ENCODE data around the gene UTY.

UTY gene

GRCh38 chrY:13443146-13443545 lies 36.7 kb downstream of the UTY start (continued):
- TF ChIP-seq ZNF518A (tag by site-specific recombination; conservative IDR thresholded peaks at IDR 0.05; ENCODE audit: low read depth) (no peak), GLI2 (tag by site-specific recombination; IDR thresholded peaks at IDR 0.05; ENCODE audit: borderline replicate concordance, low read depth) (no peak), TCF7L2 (IDR thresholded peaks at IDR 0.05; ENCODE audit: borderline replicate concordance, low read depth, low read length) (no peak), EGR2 (tag by site-specific recombination; IDR thresholded peaks at IDR 0.05; ENCODE audit: low read depth) (no peak)

- CTCF ChIA-PET = no interaction called here
- Histone ChIP-seq H3K9me3 (ENCODE audit: control insufficient read depth, insufficient read depth, low read depth, low read length) (no peaks in the 10 kb centered on the region), H3K4me3 (ENCODE audit: low read depth, low read length) (no peak overlapping the region), H3K4me1 (ENCODE audit: control insufficient read depth, insufficient read depth, low read length) (no peaks in the 10 kb centered on the region), H3K36me3 (ENCODE audit: control insufficient read depth in 2 of 2, insufficient read depth in 1 of 2, low read length in 2 of 2) (no peaks in the 10 kb centered on the region), H3K27ac (ENCODE audit: extremely low read depth, low read depth, low read length) (no peak overlapping the region)
- POLR2A ChIA-PET = no interaction called here
- no peak for TF ChIP-seq KLF7 (tag by site-specific recombination; IDR thresholded peaks at IDR 0.05; ENCODE audit: borderline replicate concordance)
These were observed 39.0 kb downstream of the UTY start for GRCh38 chrY:13440811-13441210.

- Histone ChIP-seq H3K27ac (ENCODE audit: extremely low read depth, low read depth, low read length) (no peak overlapping the region), H3K4me1 (ENCODE audit: control insufficient read depth, insufficient read depth, low read length) (no peaks in the 10 kb centered on the region), H3K36me3 (ENCODE audit: control insufficient read depth in 2 of 2, insufficient read depth in 1 of 2, low read length in 2 of 2) (no peaks in the 10 kb centered on the region), H3K9me3 (ENCODE audit: control insufficient read depth, insufficient read depth, low read depth, low read length) (no peaks in the 10 kb centered on the region), H3K4me3 (ENCODE audit: low read depth, low read length) (no peak overlapping the region)
- ChIA-PET POLR2A (no interaction called here), CTCF (no interaction called here)
- TF ChIP-seq ZNF19 (tag by site-specific recombination; IDR thresholded peaks at IDR 0.05; ENCODE audit: low read depth) = no peak
- no peak for TF ChIP-seq ZNF133 (tag by site-specific recombination; IDR thresholded peaks at IDR 0.05)
- no peak for TF ChIP-seq ZNF777 (tag by site-specific recombination; IDR thresholded peaks at IDR 0.05; ENCODE audit: borderline replicate concordance)
- TF ChIP-seq, protein P1, sequence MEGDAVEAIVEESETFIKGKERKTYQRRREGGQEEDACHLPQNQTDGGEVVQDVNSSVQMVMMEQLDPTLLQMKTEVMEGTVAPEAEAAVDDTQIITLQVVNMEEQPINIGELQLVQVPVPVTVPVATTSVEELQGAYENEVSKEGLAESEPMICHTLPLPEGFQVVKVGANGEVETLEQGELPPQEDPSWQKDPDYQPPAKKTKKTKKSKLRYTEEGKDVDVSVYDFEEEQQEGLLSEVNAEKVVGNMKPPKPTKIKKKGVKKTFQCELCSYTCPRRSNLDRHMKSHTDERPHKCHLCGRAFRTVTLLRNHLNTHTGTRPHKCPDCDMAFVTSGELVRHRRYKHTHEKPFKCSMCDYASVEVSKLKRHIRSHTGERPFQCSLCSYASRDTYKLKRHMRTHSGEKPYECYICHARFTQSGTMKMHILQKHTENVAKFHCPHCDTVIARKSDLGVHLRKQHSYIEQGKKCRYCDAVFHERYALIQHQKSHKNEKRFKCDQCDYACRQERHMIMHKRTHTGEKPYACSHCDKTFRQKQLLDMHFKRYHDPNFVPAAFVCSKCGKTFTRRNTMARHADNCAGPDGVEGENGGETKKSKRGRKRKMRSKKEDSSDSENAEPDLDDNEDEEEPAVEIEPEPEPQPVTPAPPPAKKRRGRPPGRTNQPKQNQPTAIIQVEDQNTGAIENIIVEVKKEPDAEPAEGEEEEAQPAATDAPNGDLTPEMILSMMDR (tag by site-specific recombination; IDR thresholded peaks at IDR 0.05) = no peak
- no peak for TF ChIP-seq GLIS2 (tag by site-specific recombination; IDR thresholded peaks at IDR 0.05)
- TF ChIP-seq, protein P2, sequence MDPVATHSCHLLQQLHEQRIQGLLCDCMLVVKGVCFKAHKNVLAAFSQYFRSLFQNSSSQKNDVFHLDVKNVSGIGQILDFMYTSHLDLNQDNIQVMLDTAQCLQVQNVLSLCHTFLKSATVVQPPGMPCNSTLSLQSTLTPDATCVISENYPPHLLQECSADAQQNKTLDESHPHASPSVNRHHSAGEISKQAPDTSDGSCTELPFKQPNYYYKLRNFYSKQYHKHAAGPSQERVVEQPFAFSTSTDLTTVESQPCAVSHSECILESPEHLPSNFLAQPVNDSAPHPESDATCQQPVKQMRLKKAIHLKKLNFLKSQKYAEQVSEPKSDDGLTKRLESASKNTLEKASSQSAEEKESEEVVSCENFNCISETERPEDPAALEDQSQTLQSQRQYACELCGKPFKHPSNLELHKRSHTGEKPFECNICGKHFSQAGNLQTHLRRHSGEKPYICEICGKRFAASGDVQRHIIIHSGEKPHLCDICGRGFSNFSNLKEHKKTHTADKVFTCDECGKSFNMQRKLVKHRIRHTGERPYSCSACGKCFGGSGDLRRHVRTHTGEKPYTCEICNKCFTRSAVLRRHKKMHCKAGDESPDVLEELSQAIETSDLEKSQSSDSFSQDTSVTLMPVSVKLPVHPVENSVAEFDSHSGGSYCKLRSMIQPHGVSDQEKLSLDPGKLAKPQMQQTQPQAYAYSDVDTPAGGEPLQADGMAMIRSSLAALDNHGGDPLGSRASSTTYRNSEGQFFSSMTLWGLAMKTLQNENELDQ (tag by site-specific recombination; IDR thresholded peaks at IDR 0.05; ENCODE audit: low read depth) = no peak
- no peak for TF ChIP-seq ZNF843 (tag by site-specific recombination; IDR thresholded peaks at IDR 0.05)
- no peak for TF ChIP-seq ZNF529 (tag by site-specific recombination; IDR thresholded peaks at IDR 0.05; ENCODE audit: insufficient replicate concordance)
- TF ChIP-seq ZNF747 (tag by site-specific recombination; IDR thresholded peaks at IDR 0.05) = no peak
- TF ChIP-seq ZNF76 (tag by site-specific recombination; IDR thresholded peaks at IDR 0.05; ENCODE audit: borderline replicate concordance, low read depth) = no peak
- TF ChIP-seq ZNF341 (tag by site-specific recombination; IDR thresholded peaks at IDR 0.05; ENCODE audit: low read depth) = no peak
- no peak for TF ChIP-seq ZNF530 (tag by site-specific recombination; IDR thresholded peaks at IDR 0.05; ENCODE audit: low read depth)
- TF ChIP-seq ZNF560 (tag by site-specific recombination; IDR thresholded peaks at IDR 0.05; ENCODE audit: borderline replicate concordance) = no peak
- TF ChIP-seq ZNF239 (tag by site-specific recombination; IDR thresholded peaks at IDR 0.05) = no peak
- no peak for TF ChIP-seq ZNF37A (tag by site-specific recombination; IDR thresholded peaks at IDR 0.05)
- TF ChIP-seq ZNF571 (tag by site-specific recombination; IDR thresholded peaks at IDR 0.05) = no peak
- TF ChIP-seq ZNF366 (tag by site-specific recombination; conservative IDR thresholded peaks at IDR 0.05) = no peak
- no peak for TF ChIP-seq ZNF335 (tag by site-specific recombination; conservative IDR thresholded peaks at IDR 0.05)
- TF ChIP-seq ZNF549 (tag by site-specific recombination; IDR thresholded peaks at IDR 0.05) = no peak
These were observed 43.6 kb downstream of the UTY start for GRCh38 chrY:13435968-13436937.
